ENCODE results near the gene STK16.
"Not testable (repeated sequence)": the region's sequence is repeated elsewhere in the genome, so short reads cannot be mapped to it uniquely, and the experiment has no call there.

Gene STK16

GRCh38 chr2:219252084-219252483, 6.8 kb downstream of the STK16 start:
- no peak for DNase-seq (ENCODE audit: low spot score)
- in situ Hi-C loops (cut with MboI; ENCODE audit: low sequenced_read_pairs, unreplicated experiment): no loop called here

GRCh38 chr2:219252570-219252899, 7.3 kb downstream of the STK16 start:
- DNase-seq (ENCODE audit: low spot score): no peak
- TF ChIP-seq CTCF (IDR thresholded peaks at IDR 0.05; ENCODE audit: borderline replicate concordance, control extremely low read depth, extremely low read depth, insufficient read depth, missing control alignments): no peak

More at GRCh38 chr2:219252084-219252483, 6.8 kb downstream of the STK16 start:
- no peak for TF ChIP-seq CTCF (IDR thresholded peaks at IDR 0.05; ENCODE audit: borderline replicate concordance, control extremely low read depth, extremely low read depth, insufficient read depth, missing control alignments)

GRCh38 chr2:219252900-219253752, 7.8 kb downstream of the STK16 start, which contains the start of gene TUBA4B:
TUBA4B (plus strand) TSS chr2:219253243; CDS start chr2:219253408, 165 bp downstream.
- no peak for TF ChIP-seq CTCF (IDR thresholded peaks at IDR 0.05; ENCODE audit: borderline replicate concordance, control extremely low read depth, extremely low read depth, insufficient read depth, missing control alignments)
- in situ Hi-C loops (cut with MboI; ENCODE audit: low sequenced_read_pairs, unreplicated experiment): no loop called here
- DNase-seq (ENCODE audit: low spot score): peak; percentile 62

More at GRCh38 chr2:219252570-219252899, 7.3 kb downstream of the STK16 start:
- in situ Hi-C loops (cut with MboI; ENCODE audit: low sequenced_read_pairs, unreplicated experiment): no loop called here

GRCh38 chr2:219253753-219254589, 8.7 kb downstream of the STK16 start, which contains the start of gene TUBA4A:
TUBA4A (minus strand) TSS chr2:219253918; CDS start chr2:219253858, 60 bp downstream.
- peak; percentile 99 for DNase-seq (ENCODE audit: low spot score)
- in situ Hi-C loops (cut with MboI; ENCODE audit: low sequenced_read_pairs, unreplicated experiment): no loop called here
- no peak for TF ChIP-seq CTCF (IDR thresholded peaks at IDR 0.05; ENCODE audit: borderline replicate concordance, control extremely low read depth, extremely low read depth, insufficient read depth, missing control alignments)

GRCh38 chr2:219254590-219255201, 9.4 kb downstream of the STK16 start:
- DNase-seq (ENCODE audit: low spot score): peak; percentile 56
- no peak for TF ChIP-seq CTCF (IDR thresholded peaks at IDR 0.05; ENCODE audit: borderline replicate concordance, control extremely low read depth, extremely low read depth, insufficient read depth, missing control alignments)
- in situ Hi-C loops (cut with MboI; ENCODE audit: low sequenced_read_pairs, unreplicated experiment): no loop called here

- in situ Hi-C loops (cut with MboI; ENCODE audit: low sequenced_read_pairs, unreplicated experiment); DNase-seq (ENCODE audit: low spot score): not testable (repeated sequence)
Observed at GRCh38 chr2:219258942-219259341, 13.7 kb downstream of the STK16 start.
